ENCODE measurements around the gene TGFBRAP1.

DNA sequence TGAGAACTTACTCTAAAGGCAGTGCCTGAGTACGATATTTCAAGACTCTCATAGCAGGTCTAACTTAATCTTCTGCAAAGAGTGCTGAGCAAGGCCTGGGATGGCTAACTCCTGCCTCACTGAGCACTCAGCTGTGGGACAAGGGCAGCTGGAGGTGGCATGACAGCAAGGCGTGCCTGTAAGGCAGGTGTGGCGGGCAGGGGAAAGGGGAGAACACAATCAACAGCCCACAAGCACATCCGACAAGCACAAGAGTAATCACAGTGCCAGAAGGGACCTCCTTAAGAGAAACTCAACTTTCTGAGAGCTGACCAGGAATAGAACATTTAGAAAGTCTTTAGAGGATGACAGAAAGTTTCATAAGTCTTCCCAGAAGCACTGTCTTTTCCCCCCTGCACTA lies 46.0 kb downstream of the TGFBRAP1 start:
- TF ChIP-seq CTCF (conservative IDR thresholded peaks at IDR 0.05) (no peak), ZFX (IDR thresholded peaks at IDR 0.05) (no peak)

Data from C4-2B (cell line).